HUES64 (cell line): Measurements from ENCODE around the gene PYGO1.
"Not testable (repeated sequence)": the region's sequence is repeated elsewhere in the genome, so short reads cannot be mapped to it uniquely, and the experiment has no call there.

ENCODE experiments used
- H3K27ac ChIP-seq: 2 replicates; pipeline ENCODE4 v1.7.0; 2013; ENCODE audit warnings: low read depth, low read length, inconsistent platforms
- H3K27me3 ChIP-seq: 2 replicates; pipeline ENCODE4 v1.6.1; 2013; ENCODE audit warnings: mild to moderate bottlenecking, low read length; ENCODE audit not compliant: insufficient read depth
- H3K36me3 ChIP-seq: 2 replicates; pipeline ENCODE4 v1.6.1; 2013; ENCODE audit warnings: mild to moderate bottlenecking, low read length; ENCODE audit not compliant: insufficient read depth
- H3K4me1 ChIP-seq: 2 replicates; pipeline ENCODE4 v1.6.1; 2013; ENCODE audit warnings: mild to moderate bottlenecking, low read length, moderate library complexity; ENCODE audit not compliant: insufficient read depth
- H3K4me3 ChIP-seq: 2 replicates; pipeline ENCODE4 v1.5.1; 2013; ENCODE audit warnings: mild to moderate bottlenecking, low read length, moderate library complexity
- H3K9ac ChIP-seq: 2 replicates; pipeline ENCODE4 v1.6.1; 2013; ENCODE audit warnings: mild to moderate bottlenecking, low read depth, low read length
- H3K9me3 ChIP-seq: 2 replicates; pipeline ENCODE4 v1.6.1; 2013; ENCODE audit warnings: low read depth, low read length; ENCODE audit not compliant: insufficient read depth
- WGBS: fragments of 150-250, 120-280 bp; methylation state at CpG from one replicate; pipeline ENCODE4 v1.1.7; 2013; ENCODE audit warnings: missing lambda C conversion rate; 5-methylcytosine and 5-hydroxymethylcytosine counted together

Gene PYGO1

DNA sequence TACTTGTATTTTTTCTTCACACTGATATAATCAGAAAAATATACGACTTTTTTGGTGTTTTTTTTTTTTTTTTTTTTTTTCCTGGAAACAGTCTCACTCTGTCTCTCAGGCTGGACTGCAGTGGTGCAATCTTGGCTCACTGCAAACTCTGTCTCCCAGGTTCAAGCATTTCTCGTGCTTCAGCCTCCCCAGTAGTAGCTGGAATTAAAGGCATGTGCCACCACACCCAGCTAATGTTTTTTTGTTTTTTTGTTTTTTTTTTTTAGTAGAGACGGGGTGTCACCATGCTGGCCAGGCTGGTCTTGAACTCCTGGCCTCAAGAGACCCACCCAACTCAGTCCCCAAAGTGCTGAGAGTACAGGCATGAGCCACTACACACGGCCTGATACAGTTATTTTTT lies 59.3 kb downstream of the PYGO1 start:
- Histone ChIP-seq H3K9me3 (no peaks in the 10 kb centered on the region), H3K4me1 (0 out of 2 replicates have a peak, but pooled peaks cover 3% of the 10 kb centered on the region), H3K36me3 (no peaks in the 10 kb centered on the region), H3K27me3 (peaks cover 10% of the 10 kb centered on the region), H3K4me3 (no peak overlapping the region), H3K27ac (no peak overlapping the region), H3K9ac (no peak overlapping the region)
- 90% methylated on average over 3 of the region's 4 CpGs for WGBS

DNA sequence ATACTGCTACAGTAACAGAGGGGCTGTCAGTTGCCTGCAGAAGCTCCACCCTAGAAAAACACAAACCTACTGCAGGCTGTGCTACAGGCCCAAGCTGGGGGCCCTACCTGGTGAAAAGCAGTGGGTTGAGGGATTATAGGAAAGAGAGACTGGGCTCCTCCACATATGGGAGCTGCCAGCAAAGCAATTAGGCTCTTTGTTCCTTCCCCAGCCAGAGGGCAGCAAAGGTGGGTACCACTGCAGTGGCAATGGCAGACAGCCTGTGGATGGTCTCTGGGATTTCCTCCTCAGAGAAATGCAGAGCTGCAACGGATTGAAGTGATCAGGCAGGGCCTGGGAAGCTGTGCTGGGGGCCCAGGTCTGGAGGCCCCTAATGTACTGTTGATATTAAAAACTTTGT lies 61.0 kb downstream of the PYGO1 start:
- H3K36me3 ChIP-seq: no peaks in the 10 kb centered on the region
- no peak overlapping the region for H3K4me3 ChIP-seq
- no peak overlapping the region for H3K9ac ChIP-seq
- peaks cover 10% of the 10 kb centered on the region for H3K27me3 ChIP-seq
- WGBS: 89% methylated on average over 1 of the region's 1 CpG
- no peaks in the 10 kb centered on the region for H3K9me3 ChIP-seq
- H3K27ac ChIP-seq: no peak overlapping the region
- H3K4me1 ChIP-seq: 0 out of 2 replicates have a peak, but pooled peaks cover 3% of the 10 kb centered on the region

DNA sequence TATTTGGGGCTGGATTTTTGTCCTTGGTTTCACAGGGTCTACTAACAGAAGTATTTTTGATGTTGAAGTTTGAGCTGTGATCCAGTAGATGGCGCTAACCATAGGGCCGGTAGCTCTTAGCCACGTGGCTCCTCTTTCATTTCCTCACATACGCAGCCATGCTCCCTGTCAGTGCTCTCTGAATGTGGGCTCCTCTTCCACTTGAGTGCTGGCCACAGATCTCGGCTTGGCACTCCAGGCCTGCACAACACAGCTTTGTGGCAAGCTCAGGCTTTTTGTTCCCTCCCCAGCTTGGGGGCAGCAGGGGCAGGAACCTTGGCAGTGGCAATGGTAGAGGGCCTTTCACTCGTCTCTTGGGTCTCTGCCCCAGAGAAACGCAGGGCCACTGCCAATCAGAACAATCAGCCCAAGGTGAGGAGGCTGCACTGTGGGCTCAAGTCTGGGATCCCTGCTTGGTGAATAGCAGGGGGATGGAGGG lies 61.5 kb downstream of the PYGO1 start:
- WGBS: 40% methylated on average over 7 of the region's 7 CpGs
- H3K27ac ChIP-seq: no peak overlapping the region
- H3K4me3 ChIP-seq: no peak overlapping the region
- no peaks in the 10 kb centered on the region for H3K36me3 ChIP-seq
- no peaks in the 10 kb centered on the region for H3K9me3 ChIP-seq
- H3K4me1 ChIP-seq: 0 out of 2 replicates have a peak, but pooled peaks cover 3% of the 10 kb centered on the region
- H3K27me3 ChIP-seq: peaks cover 10% of the 10 kb centered on the region
- no peak overlapping the region for H3K9ac ChIP-seq

DNA sequence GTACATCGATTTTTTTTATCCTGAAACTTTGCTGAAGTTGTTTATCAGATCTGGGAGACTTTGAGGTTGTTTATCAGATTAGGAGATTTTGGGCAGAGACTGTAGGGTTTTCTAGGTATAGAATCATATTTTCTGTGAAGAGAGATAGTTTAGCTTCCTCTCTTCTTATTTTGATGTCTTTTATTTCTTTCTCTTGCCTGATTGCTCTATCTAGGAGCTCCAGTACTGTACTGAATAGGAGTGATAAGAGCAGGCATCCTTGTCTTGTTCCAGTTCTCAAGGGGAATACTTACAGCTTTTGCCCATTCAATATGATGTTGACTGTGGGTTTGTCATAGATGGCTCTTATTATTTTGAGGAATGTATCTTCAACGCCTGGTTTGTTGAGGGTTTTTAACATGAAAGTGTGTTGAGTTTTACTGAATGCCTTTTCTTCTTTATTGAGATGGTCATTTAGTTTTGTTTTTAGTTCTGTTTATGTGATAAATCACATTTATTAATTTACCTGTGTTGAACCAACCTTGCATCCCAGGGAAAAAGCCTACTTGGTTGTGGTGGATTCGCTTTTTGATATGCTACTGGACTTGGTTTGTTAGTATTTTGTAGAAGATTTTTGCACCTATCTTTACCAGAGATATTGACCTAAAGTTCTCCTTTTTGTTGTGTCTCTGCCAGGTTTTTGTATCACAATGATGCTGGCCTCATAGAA lies 65.2 kb downstream of the PYGO1 start:
- H3K36me3 ChIP-seq: no peaks in the 10 kb centered on the region
- no peak overlapping the region for H3K9ac ChIP-seq
- H3K4me1 ChIP-seq: no peaks in the 10 kb centered on the region
- H3K27ac ChIP-seq: no peak overlapping the region
- no peak overlapping the region for H3K4me3 ChIP-seq
- H3K27me3 ChIP-seq: peaks cover 10% of the 10 kb centered on the region
- 93% methylated on average over 2 of the region's 3 CpGs for WGBS
- no peaks in the 10 kb centered on the region for H3K9me3 ChIP-seq

DNA sequence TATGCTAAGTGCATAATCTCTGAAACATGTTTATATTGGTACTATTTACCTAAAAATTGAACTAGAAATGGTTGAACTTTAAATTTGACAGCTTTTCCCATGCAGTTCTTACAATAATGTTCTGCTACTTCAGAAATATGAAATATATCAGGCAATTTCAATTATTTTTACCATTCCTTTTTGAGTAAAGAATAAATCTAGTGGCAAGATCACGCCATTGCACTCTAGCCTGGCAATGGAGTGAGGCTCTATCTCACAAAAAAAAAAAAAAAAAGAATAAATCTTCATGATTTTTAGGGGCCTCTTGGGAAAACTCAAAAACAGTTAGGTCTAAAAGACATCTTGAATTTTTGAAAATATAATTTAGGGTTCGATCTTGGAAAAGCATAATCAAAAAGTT lies 69.5 kb downstream of the PYGO1 start:
- H3K9ac ChIP-seq: no peak overlapping the region
- 83% methylated on average over 1 of the region's 2 CpGs for WGBS
- H3K36me3 ChIP-seq: no peaks in the 10 kb centered on the region
- no peak overlapping the region for H3K4me3 ChIP-seq
- H3K4me1 ChIP-seq: no peaks in the 10 kb centered on the region
- no peaks in the 10 kb centered on the region for H3K27me3 ChIP-seq
- no peaks in the 10 kb centered on the region for H3K9me3 ChIP-seq
- H3K27ac ChIP-seq: no peak overlapping the region

DNA sequence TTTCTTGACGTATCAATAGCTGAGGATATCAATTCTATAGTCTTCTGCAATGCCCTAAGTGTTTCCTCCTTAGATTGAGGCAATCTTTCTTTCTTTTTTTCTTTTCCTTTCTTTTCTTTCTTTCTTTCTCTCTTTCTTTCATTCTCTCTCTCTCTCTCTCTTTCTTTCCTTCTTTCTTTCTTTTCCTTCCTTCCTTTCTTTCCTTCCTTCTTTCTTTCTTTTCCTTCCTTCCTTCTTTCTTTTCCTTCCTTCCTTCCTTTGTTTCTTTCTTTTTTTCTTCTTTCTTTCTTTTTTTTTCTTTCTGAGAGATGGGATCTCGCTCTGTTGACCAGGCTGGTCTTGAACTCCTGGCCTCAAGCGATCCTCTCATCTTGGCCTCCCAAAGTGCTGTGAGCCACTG lies 70.1 kb downstream of the PYGO1 start:
- H3K36me3 ChIP-seq: no peaks in the 10 kb centered on the region
- no peak overlapping the region for H3K9ac ChIP-seq
- H3K9me3 ChIP-seq: no peaks in the 10 kb centered on the region
- 92% methylated on average over 3 of the region's 3 CpGs for WGBS
- H3K27ac ChIP-seq: no peak overlapping the region
- H3K27me3 ChIP-seq: no peaks in the 10 kb centered on the region
- H3K4me1 ChIP-seq: no peaks in the 10 kb centered on the region
- no peak overlapping the region for H3K4me3 ChIP-seq

DNA sequence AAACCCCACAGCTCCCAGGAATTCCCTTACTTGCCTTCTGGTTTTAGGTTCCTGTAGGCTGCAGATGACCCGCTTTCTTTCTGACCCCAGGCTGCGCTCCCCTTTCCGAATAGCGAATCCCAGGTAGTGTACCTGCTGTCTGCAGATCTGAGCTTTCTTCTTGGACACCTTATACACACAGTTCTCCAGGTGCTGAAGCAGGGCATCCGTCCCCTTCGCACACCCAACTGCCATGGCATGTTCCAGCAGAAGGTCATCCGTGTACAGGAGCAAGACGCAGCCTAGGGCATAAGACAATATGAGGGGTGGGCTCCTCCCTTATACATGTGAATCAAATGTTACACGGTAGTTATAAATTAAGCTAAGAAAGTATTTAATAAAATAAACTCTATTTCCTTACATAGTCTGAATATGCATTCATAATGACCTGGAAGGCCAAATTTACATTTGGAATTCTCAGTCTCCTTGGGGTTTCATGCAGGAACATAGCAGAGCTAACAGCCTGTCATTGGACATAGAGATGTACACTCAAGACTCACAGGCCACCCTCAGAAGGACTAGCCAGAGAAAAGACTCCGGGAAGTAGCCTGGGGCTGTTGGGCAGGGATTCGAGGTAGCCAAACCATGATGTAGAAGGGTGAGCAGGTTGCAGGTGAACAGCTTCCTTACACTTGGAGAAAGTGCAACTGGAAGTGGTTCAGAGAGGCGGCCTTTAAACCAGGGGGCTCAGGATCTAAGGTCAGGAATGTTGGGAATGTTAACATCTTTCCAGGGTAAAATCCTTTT lies 72.0 kb downstream of the PYGO1 start:
- no peaks in the 10 kb centered on the region for H3K27me3 ChIP-seq
- no peak overlapping the region for H3K4me3 ChIP-seq
- no peak overlapping the region for H3K27ac ChIP-seq
- H3K36me3 ChIP-seq: no peaks in the 10 kb centered on the region
- no peaks in the 10 kb centered on the region for H3K9me3 ChIP-seq
- WGBS: 93% methylated on average over 11 of the region's 12 CpGs
- no peaks in the 10 kb centered on the region for H3K4me1 ChIP-seq
- no peak overlapping the region for H3K9ac ChIP-seq

DNA sequence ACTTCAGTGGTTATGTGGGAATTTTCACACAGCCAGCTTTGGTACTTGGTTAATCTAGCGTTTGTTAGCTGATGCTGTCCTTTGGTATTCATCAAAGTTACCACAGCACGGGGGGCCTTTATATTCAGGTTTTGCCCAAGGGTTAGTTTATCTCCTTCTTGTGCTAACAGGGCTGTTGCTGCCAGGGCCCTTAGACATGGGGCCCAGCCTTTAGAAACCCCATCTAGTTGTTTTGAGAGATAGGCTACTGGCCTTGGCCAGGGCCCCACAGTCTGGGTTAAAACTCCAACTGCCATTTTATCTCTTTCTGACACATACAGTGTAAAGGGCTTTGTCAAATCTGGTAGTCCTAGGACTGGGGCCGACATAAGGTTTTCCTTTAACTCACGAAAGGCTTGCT lies 72.7 kb downstream of the PYGO1 start:
- no peaks in the 10 kb centered on the region for H3K4me1 ChIP-seq
- H3K9ac ChIP-seq: no peak overlapping the region
- 96% methylated on average over 4 of the region's 4 CpGs for WGBS
- no peaks in the 10 kb centered on the region for H3K27me3 ChIP-seq
- H3K36me3 ChIP-seq: no peaks in the 10 kb centered on the region
- no peak overlapping the region for H3K4me3 ChIP-seq
- H3K27ac ChIP-seq: no peak overlapping the region
- H3K9me3 ChIP-seq: no peaks in the 10 kb centered on the region

DNA sequence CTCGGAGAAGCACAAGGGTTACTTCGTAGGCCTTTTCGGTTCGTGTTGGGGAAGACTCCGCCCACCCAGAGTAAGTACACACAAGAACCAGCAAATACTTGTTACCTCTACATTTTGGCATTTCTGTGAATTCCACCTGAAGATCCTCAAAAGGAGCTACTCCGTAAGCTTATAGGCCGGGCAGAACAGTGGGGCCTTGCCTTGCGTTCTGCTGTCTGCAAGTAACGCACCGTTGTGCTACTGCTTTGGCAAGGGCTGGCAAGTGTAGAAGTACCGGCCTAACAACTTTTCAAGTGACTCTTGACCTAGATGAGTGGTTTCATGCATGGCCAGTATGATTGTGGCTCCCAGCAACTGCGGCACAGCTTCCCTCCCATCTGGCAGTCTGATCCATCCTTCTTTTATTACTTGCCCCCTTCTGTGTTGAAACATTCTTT lies 73.7 kb downstream of the PYGO1 start:
- no peaks in the 10 kb centered on the region for H3K36me3 ChIP-seq
- no peaks in the 10 kb centered on the region for H3K27me3 ChIP-seq
- WGBS: 95% methylated on average over 12 of the region's 12 CpGs

DNA sequence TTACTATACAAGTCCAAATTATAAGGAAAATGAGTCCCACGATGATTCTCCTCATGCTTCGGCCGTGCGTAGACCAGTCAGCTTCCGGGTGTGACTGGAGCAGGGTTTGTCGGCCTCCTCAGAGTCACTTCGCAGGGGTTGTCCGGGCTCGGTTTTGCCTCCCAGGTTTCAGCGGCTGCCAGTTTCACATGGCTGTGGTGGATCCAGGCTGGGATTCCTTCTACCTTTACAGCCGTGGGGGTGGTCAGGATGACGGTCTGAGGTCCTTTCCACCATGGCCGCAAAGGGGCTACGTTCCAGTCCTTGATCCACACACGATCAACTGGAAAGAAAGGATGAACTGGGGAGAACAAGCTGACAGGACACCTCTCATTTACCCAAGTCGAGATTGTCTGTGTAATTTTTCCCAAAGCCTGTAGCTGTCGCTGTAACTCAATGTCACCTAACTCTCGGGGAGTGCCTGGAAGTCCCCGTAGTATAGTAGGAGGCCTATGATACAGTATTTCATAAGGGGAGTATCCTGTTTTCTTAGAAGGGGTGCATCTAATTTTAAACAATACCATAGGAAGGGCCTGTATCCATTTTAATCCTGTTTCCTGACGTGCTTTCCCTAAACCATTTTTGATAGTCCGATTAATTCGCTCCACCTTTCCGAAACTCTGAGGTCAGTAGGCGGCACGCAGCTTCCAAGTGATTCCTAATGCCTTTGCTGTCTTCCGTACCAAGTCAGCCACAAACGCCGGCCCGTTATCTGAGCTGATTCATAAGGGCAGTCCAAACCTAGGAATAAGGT lies 74.3 kb downstream of the PYGO1 start:
- not testable (repeated sequence) for H3K9ac ChIP-seq, H3K4me3 ChIP-seq, H3K4me1 ChIP-seq, H3K36me3 ChIP-seq, H3K9me3 ChIP-seq, H3K27me3 ChIP-seq, H3K27ac ChIP-seq
- WGBS: 81% methylated on average over 29 of the region's 29 CpGs

More for the DNA sequence above, 73.7 kb downstream of the PYGO1 start:
- no peak overlapping the region for H3K9ac ChIP-seq
- H3K9me3 ChIP-seq: no peaks in the 10 kb centered on the region
- no peak overlapping the region for H3K4me3 ChIP-seq
- H3K27ac ChIP-seq: no peak overlapping the region
- H3K4me1 ChIP-seq: no peaks in the 10 kb centered on the region

DNA sequence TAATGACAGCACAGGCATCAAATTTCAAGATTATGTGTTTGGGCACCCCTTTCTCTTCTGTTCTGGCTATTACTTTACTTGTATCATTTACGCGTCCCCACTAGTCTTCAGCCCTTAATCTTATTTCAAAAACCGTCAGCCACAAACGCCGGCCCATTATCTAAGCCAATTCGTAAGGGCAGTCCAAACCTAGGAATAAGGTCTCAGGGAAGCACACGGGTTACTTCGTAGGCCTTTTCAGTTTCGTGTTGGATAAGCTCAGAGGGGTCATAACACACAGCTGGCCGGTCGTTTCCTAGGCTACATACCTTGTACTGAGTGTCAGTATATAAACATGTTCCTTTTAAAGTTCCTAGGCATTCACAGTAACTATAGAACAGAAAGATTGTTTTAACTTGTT lies 75.0 kb downstream of the PYGO1 start:
- Histone ChIP-seq H3K27ac (no peak overlapping the region), H3K9me3 (no peaks in the 10 kb centered on the region), H3K27me3 (no peaks in the 10 kb centered on the region), H3K4me1 (no peaks in the 10 kb centered on the region), H3K36me3 (no peaks in the 10 kb centered on the region), H3K4me3 (no peak overlapping the region), H3K9ac (no peak overlapping the region)
- WGBS: 95% methylated on average over 11 of the region's 11 CpGs
